OCI-LY1 (cell line): ENCODE measurements around the gene FOXA3.
"Not testable (repeated sequence)": the region's sequence is repeated elsewhere in the genome, so short reads cannot be mapped to it uniquely, and the experiment has no call there.

Experiments
- H2AFZ ChIP-seq: fragments of 200-600 bp; sonication (generic), shearing (Covaris generic); 2 replicates; pipeline ENCODE4 v1.6.0; 2014; ENCODE audit warnings: antibody characterized with exemption, mild to moderate bottlenecking, low read length
- H3F3A ChIP-seq: fragments of 200-600 bp; sonication (generic), shearing (Covaris generic); 2 replicates; pipeline ENCODE4 v1.6.0; 2014; ENCODE audit warnings: mild to moderate bottlenecking, antibody characterized with exemption, low read length, moderate library complexity; ENCODE audit not compliant: insufficient read depth
- H3K27ac ChIP-seq: fragments of 200-600 bp; sonication (generic); 2 replicates; pipeline ENCODE4 v1.5.1; 2014; ENCODE audit warnings: low read length, mixed run types, mild to moderate bottlenecking, low read depth; ENCODE audit not compliant: poor library complexity, severe bottlenecking
- H3K27me3 ChIP-seq: fragments of 200-600 bp; sonication (generic); 2 replicates; pipeline ENCODE4 v1.6.0; 2014; ENCODE audit warnings: antibody characterized with exemption, mild to moderate bottlenecking, low read length, moderate library complexity; ENCODE audit not compliant: insufficient read depth
- H3K36me3 ChIP-seq: fragments of 200-600 bp; sonication (generic); 2 replicates; pipeline ENCODE4 v1.6.1; 2014; ENCODE audit warnings: mild to moderate bottlenecking, antibody characterized with exemption, low read length, moderate library complexity, mixed read lengths; ENCODE audit not compliant: insufficient read depth
- H3K4me1 ChIP-seq: fragments of 200-600 bp; sonication (generic); 2 replicates; pipeline ENCODE4 v1.5.1; 2014; ENCODE audit warnings: mild to moderate bottlenecking, low read length, moderate library complexity; ENCODE audit not compliant: insufficient read depth, severe bottlenecking
- H3K4me2 ChIP-seq: fragments of 200-600 bp; sonication (generic), shearing (Covaris generic); 2 replicates; pipeline ENCODE4 v1.6.1; 2014; ENCODE audit warnings: low read length
- H3K4me3 ChIP-seq: fragments of 200-600 bp; sonication (generic); 2 replicates; pipeline ENCODE4 v1.5.1; 2014; ENCODE audit warnings: low read length, low read depth, mild to moderate bottlenecking, mixed read lengths; ENCODE audit not compliant: poor library complexity, severe bottlenecking
- H3K79me2 ChIP-seq: fragments of 200-600 bp; shearing (Covaris generic); 2 replicates; pipeline ENCODE4 v1.6.1; 2016; ENCODE audit warnings: mixed run types, low read length, mixed read lengths; ENCODE audit not compliant: insufficient read depth
- H3K9ac ChIP-seq: fragments of 200-600 bp; sonication (generic), shearing (Covaris generic); 2 replicates; pipeline ENCODE4 v1.6.1; 2014; ENCODE audit warnings: mild to moderate bottlenecking, low read length, mixed read lengths
- H3K9me2 ChIP-seq: fragments of 200-600 bp; sonication (generic), shearing (Covaris generic); 2 replicates; pipeline ENCODE4 v1.6.1; 2014; ENCODE audit warnings: low read depth, mild to moderate bottlenecking, low read length, mixed read lengths
- H3K9me3 ChIP-seq: fragments of 200-600 bp; shearing (Covaris generic); 2 replicates; pipeline ENCODE4 v1.6.1; 2014; ENCODE audit warnings: low read length, mixed read lengths
- H4K20me1 ChIP-seq: fragments of 200-600 bp; sonication (generic), shearing (Covaris generic); 2 replicates; pipeline ENCODE4 v1.6.0; 2016; ENCODE audit warnings: mild to moderate bottlenecking, low read length; ENCODE audit not compliant: insufficient read depth
- CTCF ChIP-seq: fragments of 200-600 bp; sonication (generic), shearing (Covaris generic); IDR thresholded peaks from 2 replicates; pipeline ENCODE4 v1.5.1; 2017; ENCODE audit warnings: mild to moderate bottlenecking, antibody characterized with exemption, low read length, moderate library complexity, mixed read lengths
- EZH2 ChIP-seq: fragments of 200-600 bp; sonication (generic), shearing (Covaris generic); IDR thresholded peaks from 2 replicates; pipeline ENCODE4 v1.8.0; 2017; ENCODE audit warnings: borderline replicate concordance, mixed run types, mild to moderate bottlenecking, antibody characterized with exemption, low read length, moderate library complexity, mixed read lengths

Gene FOXA3

GRCh38 chr19:45890877-45891276, 26.8 kb downstream of the FOXA3 start:
- Histone ChIP-seq H3K9ac (no peak overlapping the region), H3K27ac (no peak overlapping the region), H3F3A (no peaks in the 10 kb centered on the region), H3K9me2 (no peaks in the 10 kb centered on the region), H3K79me2 (no peaks in the 10 kb centered on the region), H2AFZ (no peak overlapping the region), H3K4me1 (peaks cover 11% of the 10 kb centered on the region), H3K9me3 (no peaks in the 10 kb centered on the region), H3K36me3 (peaks cover 12% of the 10 kb centered on the region), H3K4me2 (no peak overlapping the region), H3K4me3 (no peak overlapping the region), H3K27me3 (no peaks in the 10 kb centered on the region), H4K20me1 (no peaks in the 10 kb centered on the region)
- TF ChIP-seq EZH2 (no peak), CTCF (no peak)

DNA sequence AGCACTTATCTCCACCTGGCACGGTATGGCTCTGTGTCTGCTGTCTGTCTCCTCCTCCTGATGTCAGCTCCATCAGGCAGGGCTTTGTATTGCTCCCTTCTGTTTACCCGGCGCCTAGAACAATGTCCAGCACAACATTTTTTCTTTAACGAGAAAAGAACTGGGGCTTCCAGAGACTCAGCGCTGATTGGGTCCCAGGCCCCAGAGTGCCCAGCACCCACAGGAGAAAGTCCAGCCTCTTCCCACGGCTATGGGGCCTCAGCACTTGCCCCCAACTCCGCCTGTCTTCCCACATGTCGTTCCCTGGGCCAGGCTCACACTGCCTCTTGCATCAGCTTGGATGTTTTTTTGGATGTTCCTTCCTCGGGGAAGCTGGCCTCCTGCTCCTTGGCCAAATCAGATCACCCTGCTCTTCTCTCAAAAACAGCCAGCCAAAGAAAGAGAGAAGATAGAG, 31.4 kb downstream of the FOXA3 start:
- Histone ChIP-seq H3K27me3 (no peaks in the 10 kb centered on the region), H3K9ac (no peak overlapping the region), H3K4me2 (no peak overlapping the region), H3K27ac (no peak overlapping the region), H2AFZ (no peak overlapping the region), H3K4me3 (no peak overlapping the region), H3K9me2 (no peaks in the 10 kb centered on the region), H3F3A (no peaks in the 10 kb centered on the region), H3K79me2 (no peaks in the 10 kb centered on the region), H3K36me3 (peaks cover 44% of the 10 kb centered on the region), H3K4me1 (peaks cover 5% of the 10 kb centered on the region), H3K9me3 (no peaks in the 10 kb centered on the region), H4K20me1 (no peaks in the 10 kb centered on the region)
- TF ChIP-seq CTCF (no peak), EZH2 (no peak)

DNA sequence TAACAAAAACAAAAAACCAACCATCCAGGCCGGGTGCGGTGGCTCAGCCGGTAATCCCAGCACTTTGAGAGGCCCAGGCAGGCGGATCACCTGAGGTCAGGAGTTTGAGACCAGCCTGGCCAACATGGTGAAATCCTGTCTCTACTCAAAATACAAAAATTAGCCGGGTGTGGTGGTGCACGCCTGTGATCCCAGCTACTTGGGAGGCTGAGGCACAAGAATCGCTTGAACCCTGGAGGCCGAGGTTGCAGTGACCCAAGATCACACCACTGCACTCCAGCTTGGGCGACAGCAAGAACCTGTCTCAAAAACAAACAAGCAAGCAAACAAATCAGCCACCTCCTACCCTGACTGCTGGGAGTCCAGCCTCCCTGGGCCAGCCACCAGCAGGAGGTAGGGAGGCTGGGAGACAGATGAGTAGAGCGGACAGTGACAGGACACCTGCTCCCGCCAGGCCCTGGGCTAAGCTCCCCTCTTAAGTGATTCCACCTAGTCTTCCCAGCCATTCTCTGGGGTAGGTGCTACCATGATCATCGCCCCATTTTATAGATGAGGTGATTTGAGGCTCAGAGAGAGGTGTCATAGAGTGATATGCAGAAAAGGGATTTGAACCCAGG, 32.0 kb downstream of the FOXA3 start:
- H3K4me1 ChIP-seq: peaks cover 10% of the 10 kb centered on the region
- not testable (repeated sequence) for H3K4me3 ChIP-seq, H3K9ac ChIP-seq, H3K9me3 ChIP-seq, H2AFZ ChIP-seq, H3K27me3 ChIP-seq, H3K27ac ChIP-seq, H3K4me2 ChIP-seq, H3K9me2 ChIP-seq, H3F3A ChIP-seq, H4K20me1 ChIP-seq, H3K79me2 ChIP-seq
- peaks cover 46% of the 10 kb centered on the region for H3K36me3 ChIP-seq

DNA sequence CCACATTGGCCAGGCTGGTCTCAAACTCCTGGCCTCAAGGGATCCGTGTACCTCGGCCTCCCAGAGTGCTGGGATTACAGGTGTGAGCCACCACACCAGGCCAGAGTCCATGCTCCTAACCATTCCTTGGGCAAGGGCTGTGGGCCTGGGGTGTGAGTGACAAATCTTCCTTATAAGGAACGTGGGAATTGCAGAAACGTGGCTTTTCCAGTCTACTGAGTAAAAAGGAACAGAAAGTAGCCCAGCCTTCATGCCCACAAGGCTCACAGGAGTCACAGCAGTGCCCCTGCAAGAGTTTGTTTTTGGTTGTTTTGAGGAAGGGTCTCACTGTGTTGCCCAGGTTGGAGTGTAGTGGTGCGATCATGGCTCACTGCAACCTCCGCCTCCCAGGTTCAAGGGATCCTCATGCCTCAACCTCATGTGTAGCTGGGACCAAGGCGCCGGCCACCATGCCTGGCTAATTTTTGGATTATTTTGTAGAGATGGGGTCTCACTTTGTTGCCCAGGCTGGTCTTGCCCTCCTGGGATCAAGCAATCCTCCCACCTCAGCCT, 33.2 kb downstream of the FOXA3 start:
- no peaks in the 10 kb centered on the region for H3F3A ChIP-seq
- H3K4me2 ChIP-seq: no peak overlapping the region
- no peaks in the 10 kb centered on the region for H3K79me2 ChIP-seq
- TF ChIP-seq CTCF (no peak), EZH2 (no peak)
- no peak overlapping the region for H3K27ac ChIP-seq
- H3K27me3 ChIP-seq: no peaks in the 10 kb centered on the region
- no peaks in the 10 kb centered on the region for H4K20me1 ChIP-seq
- no peak overlapping the region for H3K9ac ChIP-seq
- no peak overlapping the region for H3K4me3 ChIP-seq
- H3K9me3 ChIP-seq: no peaks in the 10 kb centered on the region
- peaks cover 16% of the 10 kb centered on the region for H3K4me1 ChIP-seq
- peaks cover 46% of the 10 kb centered on the region for H3K36me3 ChIP-seq
- H3K9me2 ChIP-seq: no peaks in the 10 kb centered on the region
- no peak overlapping the region for H2AFZ ChIP-seq
